ENCODE data around the gene PAPSS1. TPM values are rescaled to one million over a fixed set of nuclear protein-coding genes. Genes with fewer than 3 reads are reported as not detected.

The PAPSS1 gene
- total RNA-seq, 1 experiment from 2014 or later: 83.6 TPM

- H3T11ph ChIP-seq (ENCODE audit: low read length): no peak overlapping the region
- no peak overlapping the region for H2AK5ac ChIP-seq (ENCODE audit: insufficient read length, low read length)
- no peaks in the 10 kb centered on the region for H3K79me1 ChIP-seq (ENCODE audit: insufficient read depth, low read depth, low read length, poor library complexity, severe bottlenecking)
- no peaks in the 10 kb centered on the region for H3K4me1 ChIP-seq (ENCODE audit: insufficient read depth, low read length)
- no peak overlapping the region for H2AFZ ChIP-seq (ENCODE audit: low read length)
- H3K14ac ChIP-seq (ENCODE audit: insufficient read depth, low read length): no peak overlapping the region
- H2BK120ac ChIP-seq (ENCODE audit: low read depth, low read length, poor library complexity, severe bottlenecking): no peak overlapping the region
- Mint-ChIP-seq H3K4me3 (no peak overlapping the region), H3K27me3 (ENCODE audit: low read depth) (no peaks in the 10 kb centered on the region), H3K27ac (no peak overlapping the region), H3K9me3 (peaks cover 2 to 20% of the 10 kb centered on the region in 2 experiments; a peak in 2 of 5 replicates), H3K36me3 (ENCODE audit: insufficient read depth in 1 of 3, low read depth in 3 of 3) (peaks cover 0 to 12% (median 7%) of the 10 kb centered on the region in 3 experiments; a peak in 4 of 7 replicates), H3K4me1 (peaks cover 7 to 8% of the 10 kb centered on the region in 2 experiments)
- no peak overlapping the region for H3K4me2 ChIP-seq (ENCODE audit: insufficient read depth, insufficient read length, low read length)
- no peaks in the 10 kb centered on the region for H3K9me3 ChIP-seq (ENCODE audit: control insufficient read depth, low read depth, low read length)
- H3K23ac ChIP-seq (ENCODE audit: insufficient read length, low read depth, low read length): no peak overlapping the region
- H4K8ac ChIP-seq (replicated peaks; ENCODE audit: insufficient read length, low read depth, low read length): no peak overlapping the region
- no peaks in the 10 kb centered on the region for H3K79me2 ChIP-seq (ENCODE audit: insufficient read depth, low read length)
- no peaks in the 10 kb centered on the region for H3K27me3 ChIP-seq (ENCODE audit: insufficient read depth, low read length)
- H3K56ac ChIP-seq (ENCODE audit: insufficient read length, low read depth, low read length): no peak overlapping the region
- H3K27ac ChIP-seq (ENCODE audit: insufficient read length, low read depth, low read length): no peak overlapping the region
- H2BK15ac ChIP-seq (ENCODE audit: low read depth, low read length): no peak overlapping the region
- DNase-seq: no peak
- H4K91ac ChIP-seq (ENCODE audit: insufficient read length, low read depth, low read length): no peak overlapping the region
- H2BK12ac ChIP-seq (ENCODE audit: insufficient read length, low read depth, low read length): no peak overlapping the region
- no peaks in the 10 kb centered on the region for H4K20me1 ChIP-seq (ENCODE audit: control insufficient read depth, insufficient read depth, insufficient read length)
- H4K5ac ChIP-seq (ENCODE audit: insufficient read length, low read depth, low read length): no peak overlapping the region
- no peak overlapping the region for H3K18ac ChIP-seq (ENCODE audit: insufficient read length, low read depth, low read length)
- H3K9ac ChIP-seq (ENCODE audit: extremely low read depth, insufficient read length, low read length): no peak overlapping the region
- H3K23me2 ChIP-seq (ENCODE audit: insufficient read length, low read depth, low read length, poor library complexity, severe bottlenecking): no peaks in the 10 kb centered on the region
- no peak overlapping the region for H3K4ac ChIP-seq (ENCODE audit: low read depth, low read length)
- no peak overlapping the region for H2BK5ac ChIP-seq (ENCODE audit: insufficient read length, low read length)
- TF ChIP-seq, protein P1, sequence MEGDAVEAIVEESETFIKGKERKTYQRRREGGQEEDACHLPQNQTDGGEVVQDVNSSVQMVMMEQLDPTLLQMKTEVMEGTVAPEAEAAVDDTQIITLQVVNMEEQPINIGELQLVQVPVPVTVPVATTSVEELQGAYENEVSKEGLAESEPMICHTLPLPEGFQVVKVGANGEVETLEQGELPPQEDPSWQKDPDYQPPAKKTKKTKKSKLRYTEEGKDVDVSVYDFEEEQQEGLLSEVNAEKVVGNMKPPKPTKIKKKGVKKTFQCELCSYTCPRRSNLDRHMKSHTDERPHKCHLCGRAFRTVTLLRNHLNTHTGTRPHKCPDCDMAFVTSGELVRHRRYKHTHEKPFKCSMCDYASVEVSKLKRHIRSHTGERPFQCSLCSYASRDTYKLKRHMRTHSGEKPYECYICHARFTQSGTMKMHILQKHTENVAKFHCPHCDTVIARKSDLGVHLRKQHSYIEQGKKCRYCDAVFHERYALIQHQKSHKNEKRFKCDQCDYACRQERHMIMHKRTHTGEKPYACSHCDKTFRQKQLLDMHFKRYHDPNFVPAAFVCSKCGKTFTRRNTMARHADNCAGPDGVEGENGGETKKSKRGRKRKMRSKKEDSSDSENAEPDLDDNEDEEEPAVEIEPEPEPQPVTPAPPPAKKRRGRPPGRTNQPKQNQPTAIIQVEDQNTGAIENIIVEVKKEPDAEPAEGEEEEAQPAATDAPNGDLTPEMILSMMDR (conservative IDR thresholded peaks at IDR 0.05): no peak
- H2BK20ac ChIP-seq (ENCODE audit: low read depth, low read length, poor library complexity, severe bottlenecking): no peak overlapping the region
These were observed 130.8 kb downstream of the PAPSS1 start for GRCh38 chr4:107589269-107589668.

All from H9 (cell line).